ENCODE measurements around the gene SCARB1. TPM values are rescaled to one million over a fixed set of nuclear protein-coding genes. Genes with fewer than 3 reads are reported as not detected.

The SCARB1 gene
- total RNA-seq, 1 donor from 2014 or later: 24.0 TPM

GRCh38 chr12:124844411-124845397 lies 19.0 kb downstream of the SCARB1 start:
- no peaks in the 10 kb centered on the region for H3K9me3 ChIP-seq
- intact Hi-C loops (cut with DNase I): no loop called here
- no peak overlapping the region for H3K4me3 ChIP-seq
- no peak for TF ChIP-seq CTCF (IDR thresholded peaks at IDR 0.05)
- peaks cover 23% of the 10 kb centered on the region for H3K4me1 ChIP-seq
- ATAC-seq: peak in 1 of 2 donors; percentile 12
- H3K36me3 ChIP-seq: no peaks in the 10 kb centered on the region
- H3K27ac ChIP-seq: no peak overlapping the region
- DNase-seq: no peak
- no peaks in the 10 kb centered on the region for H3K27me3 ChIP-seq (ENCODE audit: low read depth)

- Histone ChIP-seq H3K27me3 (ENCODE audit: low read depth) (no peaks in the 10 kb centered on the region), H3K36me3 (no peaks in the 10 kb centered on the region), H3K4me1 (peaks cover 31% of the 10 kb centered on the region), H3K4me3 (no peak overlapping the region), H3K9me3 (no peaks in the 10 kb centered on the region), H3K27ac (peak overlapping the region; percentile 53)
- no peak for DNase-seq
- no peak for TF ChIP-seq CTCF (IDR thresholded peaks at IDR 0.05)
- intact Hi-C loops (cut with DNase I): no loop called here
- peak in 1 of 2 donors; percentile 7 for ATAC-seq
These were observed 20.7 kb downstream of the SCARB1 start for GRCh38 chr12:124842800-124843510.

- peak overlapping the region; percentile 53 for H3K27ac ChIP-seq
These were observed 21.5 kb downstream of the SCARB1 start for GRCh38 chr12:124842073-124842749.

GRCh38 chr12:124841558-124841945 lies 22.1 kb downstream of the SCARB1 start:
- ATAC-seq (no peak), DNase-seq (no peak)
- no peak for TF ChIP-seq CTCF (IDR thresholded peaks at IDR 0.05)
- no peaks in the 10 kb centered on the region for H3K27me3 ChIP-seq (ENCODE audit: low read depth)
- intact Hi-C loops (cut with DNase I): no loop called here
- H3K4me1 ChIP-seq: peaks cover 26% of the 10 kb centered on the region
- no peak overlapping the region for H3K27ac ChIP-seq
- no peaks in the 10 kb centered on the region for H3K36me3 ChIP-seq
- no peaks in the 10 kb centered on the region for H3K9me3 ChIP-seq
- H3K4me3 ChIP-seq: no peak overlapping the region

More at GRCh38 chr12:124842073-124842749, 21.5 kb downstream of the SCARB1 start:
- no peaks in the 10 kb centered on the region for H3K36me3 ChIP-seq
- TF ChIP-seq CTCF (IDR thresholded peaks at IDR 0.05): no peak
- H3K4me3 ChIP-seq: no peak overlapping the region
- no peaks in the 10 kb centered on the region for H3K9me3 ChIP-seq
- intact Hi-C loops (cut with DNase I): no loop called here
- no peak for DNase-seq
- peaks cover 33% of the 10 kb centered on the region for H3K4me1 ChIP-seq
- no peaks in the 10 kb centered on the region for H3K27me3 ChIP-seq (ENCODE audit: low read depth)
- peak in 1 of 2 donors; percentile 10 for ATAC-seq

All from lower lobe of right lung (tissue), 2 donors.